HG02763 (cell line): ENCODE measurements around the gene RPA1.

ENCODE experiments used
- ATAC-seq: cut with Tn5 transposase; IDR thresholded peaks from one replicate; pipeline ENCODE4 v1.9.1; 2021; ENCODE audit warnings: mild to moderate bottlenecking, moderate library complexity; ENCODE audit not compliant: unreplicated experiment

Gene RPA1

DNA sequence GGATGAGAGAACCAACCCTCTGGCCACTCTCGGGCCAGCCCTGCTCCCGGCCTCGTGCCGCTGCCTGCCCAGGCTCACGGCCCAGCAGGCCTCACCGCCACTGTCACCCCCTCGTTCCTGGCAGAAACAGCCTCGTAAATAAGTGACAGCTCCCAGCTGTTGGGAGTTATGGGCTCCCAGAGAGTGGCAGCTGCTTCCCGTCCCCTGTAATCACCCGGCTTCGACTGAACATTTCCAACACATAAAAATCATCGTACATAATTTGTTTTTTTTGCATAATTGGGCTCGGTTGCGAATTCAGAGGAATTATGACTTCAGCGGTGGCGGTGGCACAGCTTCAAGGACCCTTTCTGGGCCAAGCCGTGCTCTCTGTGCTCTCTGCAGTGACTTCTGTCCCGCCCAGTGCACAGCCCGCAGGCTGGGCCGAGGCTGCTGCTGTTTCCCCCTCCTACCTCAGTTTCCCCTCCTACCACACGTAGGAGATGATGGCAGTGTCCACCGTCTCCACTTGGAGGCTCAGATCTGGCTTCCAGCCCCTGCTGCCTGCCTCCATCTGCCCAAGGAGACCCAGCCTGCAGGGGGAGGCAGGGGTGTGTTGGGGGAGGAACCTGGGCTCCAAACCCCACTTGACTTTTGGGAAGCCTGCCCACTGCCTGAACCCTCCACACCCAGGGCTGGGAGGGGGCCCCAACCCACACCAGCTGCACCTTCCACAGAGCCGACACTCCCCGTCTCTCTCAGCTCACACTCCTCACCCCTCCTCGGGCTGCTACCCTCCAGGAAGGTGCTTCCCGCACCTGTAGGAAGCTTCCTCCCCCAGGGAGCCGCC is 110.4 kb downstream of the RPA1 start:
- no peak for ATAC-seq

DNA sequence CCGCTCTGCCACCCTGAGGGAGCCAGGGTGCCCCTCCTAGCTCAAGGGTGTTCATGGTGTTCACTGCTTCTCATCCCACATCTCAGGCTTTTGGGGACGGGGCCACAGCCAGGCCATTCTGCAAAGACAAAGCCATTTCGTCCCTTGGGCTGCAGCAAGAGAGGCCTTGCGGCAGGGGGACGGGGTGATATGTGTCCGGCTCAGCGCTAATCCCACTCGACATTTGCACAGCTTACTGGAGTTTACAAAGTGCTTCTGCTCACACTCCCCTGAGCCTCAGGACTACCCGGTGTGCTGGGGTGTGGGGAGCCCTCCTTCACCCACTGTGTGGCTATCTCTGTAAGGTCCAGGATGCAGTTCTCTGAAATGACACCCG is 111.0 kb downstream of the RPA1 start:
- ATAC-seq, result no peak

GRCh38 chr17:1941272-1942065 is 111.7 kb downstream of the RPA1 start:
- ATAC-seq, result no peak

DNA sequence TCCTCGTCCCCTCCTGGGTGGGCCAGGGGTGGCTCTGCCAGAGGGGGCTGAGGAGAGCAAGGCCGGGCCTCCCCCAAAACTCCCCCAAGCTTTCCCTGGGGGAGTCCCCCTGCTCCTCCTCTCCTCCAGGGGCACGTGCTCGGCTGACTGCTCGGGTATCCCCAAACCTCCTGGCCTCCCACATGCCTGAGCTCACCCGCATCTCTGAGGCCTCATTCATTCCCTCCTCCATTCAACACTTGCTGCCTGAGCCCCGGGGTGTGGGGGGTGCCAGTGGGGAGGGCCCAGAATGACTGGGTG is 112.2 kb downstream of the RPA1 start:
- no peak for ATAC-seq

GRCh38 chr17:1942666-1943435 is 113.0 kb downstream of the RPA1 start:
- ATAC-seq, result no peak

DNA sequence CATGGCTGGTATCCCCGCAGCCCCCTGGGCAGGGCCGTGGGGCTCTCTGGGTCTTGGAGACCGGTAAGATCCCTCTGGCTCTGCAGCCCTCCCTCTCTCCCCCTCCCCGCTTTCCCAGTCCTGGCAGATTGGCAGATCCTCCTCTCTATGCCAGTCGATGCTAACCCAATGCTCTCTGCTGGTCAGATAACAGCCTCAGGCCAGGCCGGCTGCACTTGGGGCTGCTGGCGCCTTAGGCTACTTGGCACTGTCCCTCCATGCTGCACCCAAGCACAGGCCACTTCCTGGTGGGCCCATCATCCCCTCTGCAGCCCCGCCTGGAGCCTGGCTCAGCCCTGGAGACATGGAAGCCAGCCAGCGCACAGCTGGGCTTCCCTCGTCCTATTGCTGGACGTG is 113.6 kb downstream of the RPA1 start:
- ATAC-seq, result no peak

GRCh38 chr17:1945621-1946020 is 115.8 kb downstream of the RPA1 start:
- no peak for ATAC-seq

DNA sequence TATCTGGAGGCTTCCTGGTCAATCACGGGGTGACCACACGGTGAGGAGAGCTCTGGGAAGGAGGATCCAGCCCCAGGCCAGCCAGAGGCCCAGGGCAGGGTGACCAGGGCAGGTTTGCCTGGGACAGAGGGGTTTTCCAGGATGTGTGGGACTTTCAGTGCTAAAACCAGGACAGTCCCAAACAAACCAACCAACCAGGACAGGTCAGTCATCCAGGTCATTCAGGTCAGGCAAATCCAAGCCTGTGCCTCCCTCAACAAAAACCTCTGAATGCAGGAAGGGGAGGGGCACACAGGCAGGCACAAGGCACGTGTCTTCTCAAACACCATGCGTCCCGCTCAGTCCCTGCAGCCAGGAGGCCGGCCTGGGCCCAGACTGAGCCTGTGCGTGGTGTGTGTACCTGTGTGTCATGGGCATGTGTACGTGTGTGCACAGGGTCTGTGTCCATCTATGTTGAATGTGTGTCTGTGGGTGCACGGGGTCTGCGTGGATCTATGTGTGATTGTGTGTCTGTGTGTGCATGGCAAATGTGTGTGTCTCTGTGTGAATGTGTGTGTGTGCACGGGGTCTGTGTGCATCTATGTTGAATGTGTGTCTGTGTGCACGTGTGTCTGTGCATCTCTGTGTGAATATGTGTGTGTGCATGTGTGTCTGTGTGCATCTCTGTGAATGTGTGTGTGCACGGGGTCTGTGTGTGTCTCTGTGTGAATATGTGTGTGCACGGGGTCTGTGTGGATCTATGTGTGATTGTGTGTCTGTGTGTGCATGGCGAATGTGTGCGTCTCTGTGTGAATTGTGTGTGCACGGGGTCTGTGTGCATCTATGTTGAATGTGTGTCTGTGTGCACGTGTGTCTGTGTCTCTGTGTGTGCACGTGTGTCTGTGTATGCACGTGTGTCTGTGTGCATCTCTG is 116.5 kb downstream of the RPA1 start:
- ATAC-seq, result no peak

GRCh38 chr17:1947229-1947742 is 117.5 kb downstream of the RPA1 start:
- ATAC-seq, result no peak

DNA sequence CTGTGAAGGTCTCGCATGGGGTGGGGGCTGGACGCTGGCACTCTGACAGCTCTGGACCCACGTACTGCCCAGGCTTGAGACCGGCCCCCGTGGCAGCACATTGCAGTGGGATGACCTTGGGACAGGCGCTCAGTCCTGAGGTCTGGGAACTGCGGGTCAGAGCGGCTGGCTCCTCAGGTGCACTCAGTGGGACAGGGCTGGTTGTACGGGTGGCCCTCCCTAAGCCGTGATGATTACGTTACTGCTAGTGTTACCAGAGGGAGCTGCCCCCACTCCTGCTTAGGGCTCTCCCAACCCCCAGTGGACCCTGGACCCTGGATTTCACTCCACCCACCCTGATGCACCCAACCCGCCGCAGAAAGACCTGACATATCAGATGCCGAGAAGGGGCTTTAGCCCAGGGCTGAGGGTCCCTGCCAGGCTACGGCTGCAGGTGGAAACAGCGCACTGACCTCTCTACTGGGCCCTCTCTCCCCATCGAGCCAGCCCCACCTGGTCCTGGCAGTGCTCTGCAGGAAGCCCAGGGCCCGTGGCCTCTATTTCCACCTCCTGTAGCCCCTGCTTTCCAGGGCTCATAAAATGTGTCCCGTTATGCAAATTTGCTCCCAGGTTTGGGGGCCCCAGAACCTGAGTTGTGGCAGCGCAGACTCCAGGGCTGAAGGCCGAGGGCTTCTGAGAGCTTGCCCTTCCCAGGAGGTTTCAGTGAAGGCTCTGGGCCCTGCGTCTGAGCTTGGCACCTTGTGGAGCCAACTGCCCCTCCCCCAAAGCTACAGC is 118.1 kb downstream of the RPA1 start:
- no peak for ATAC-seq

DNA sequence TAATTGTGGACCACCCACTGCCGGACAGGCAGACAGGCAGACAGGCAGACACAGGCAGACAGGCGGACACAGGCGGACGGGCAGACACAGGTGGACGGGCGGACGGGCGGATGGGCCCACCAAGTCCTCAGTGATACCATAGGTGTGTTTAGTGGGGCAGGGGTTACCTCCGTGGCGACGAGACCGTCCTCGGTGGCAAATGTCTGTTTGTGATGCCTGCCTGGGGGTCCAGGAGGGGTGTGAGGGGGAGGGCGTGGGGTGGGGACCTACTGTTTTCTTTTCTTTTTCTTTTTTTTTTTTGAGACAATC is 118.7 kb downstream of the RPA1 start:
- no peak for ATAC-seq
